SU-DHL-6 (cell line): ENCODE results near the gene GNPTG.

Experiments used
- CTCF ChIP-seq: fragments of 200-600 bp; sonication (generic); IDR thresholded peaks from one replicate; pipeline ENCODE4 v1.5.1; 2017; ENCODE audit warnings: antibody characterized with exemption, mild to moderate bottlenecking, low read length, moderate library complexity; ENCODE audit not compliant: insufficient read depth, poor library complexity, severe bottlenecking
- EZH2phosphoT487 ChIP-seq: fragments of 200-600 bp; sonication (generic), shearing (Covaris generic); conservative IDR thresholded peaks from 2 replicates; pipeline ENCODE4 v1.6.1; 2018; ENCODE audit warnings: mild to moderate bottlenecking, antibody characterized with exemption, low read length, moderate library complexity, mixed read lengths

- TF ChIP-seq EZH2phosphoT487 = no peak
- TF ChIP-seq CTCF = no peak
These were observed 3.2 kb downstream of the GNPTG start for GRCh38 chr16:1354815-1355540.
